ENCODE data around the gene HBS1L. TPM values are rescaled to one million over a fixed set of nuclear protein-coding genes. Genes with fewer than 3 reads are reported as not detected.

HBS1L gene
- total and polyA plus RNA-seq, 8 donors = 14.3 to 63.5 (median 30.7) TPM

DNA sequence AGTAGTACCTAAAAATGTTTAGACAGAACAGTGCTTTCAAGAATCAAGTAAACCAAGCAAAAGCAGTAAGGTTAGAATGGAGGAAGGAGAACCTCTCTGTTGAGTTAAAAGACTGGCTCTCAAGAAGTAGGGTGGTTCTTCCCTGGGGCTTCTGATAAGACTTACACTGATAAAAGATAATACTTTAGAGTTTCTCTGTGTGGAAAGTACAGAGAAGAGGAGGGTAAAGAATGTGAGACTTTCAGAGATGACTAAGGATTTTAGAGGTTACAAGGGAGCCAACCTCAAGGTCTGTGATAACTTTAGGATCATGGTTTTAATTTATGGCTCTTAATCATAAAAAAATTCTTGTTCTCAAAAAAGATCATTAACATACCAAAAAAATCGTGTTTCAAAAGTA is 73.8 kb downstream of the HBS1L start:
- WGBS, 5 donors = 60 to 83% (median 65%) methylated on average over 1 of the region's 1 CpG
- no peak overlapping the region for H3K27ac ChIP-seq
- intact Hi-C loops (cut with DNase I; ENCODE audit: low total_unique reads) = no loop called here
- no peak overlapping the region for H3K4me3 ChIP-seq
- no peaks in the 10 kb centered on the region for H3K27me3 ChIP-seq
- H3K36me3 ChIP-seq = peaks cover 16 to 82% (median 77%) of the 10 kb centered on the region in 4 donors
- no peak for DNase-seq
- H3K4me1 ChIP-seq = peaks cover 0 to 11% (median 0%) of the 10 kb centered on the region in 4 donors
- no peaks in the 10 kb centered on the region for H3K9me3 ChIP-seq
- TF ChIP-seq POLR2A (IDR thresholded peaks at IDR 0.05) (no peak), POLR2AphosphoS5 (IDR thresholded peaks at IDR 0.05) (no peak), CTCF (IDR thresholded peaks at IDR 0.05) (no peak), EP300 (IDR thresholded peaks at IDR 0.05) (no peak)

GRCh38 chr6:134979142-134979541 is 75.5 kb downstream of the HBS1L start:
- Histone ChIP-seq H3K9me3 (no peaks in the 10 kb centered on the region), H3K27ac (no peak overlapping the region), H3K4me1 (peaks cover 0 to 8% (median 0%) of the 10 kb centered on the region in 4 donors), H3K4me3 (no peak overlapping the region), H3K36me3 (peaks cover 9 to 80% (median 68%) of the 10 kb centered on the region in 4 donors), H3K27me3 (no peaks in the 10 kb centered on the region)
- TF ChIP-seq POLR2A (IDR thresholded peaks at IDR 0.05) (no peak), POLR2AphosphoS5 (IDR thresholded peaks at IDR 0.05) (no peak), CTCF (IDR thresholded peaks at IDR 0.05) (no peak), EP300 (IDR thresholded peaks at IDR 0.05) (no peak)
- DNase-seq = no peak
- 86 to 95% (median 90%) methylated on average over 6 of the region's 6 CpGs for WGBS, 5 donors
- intact Hi-C loops (cut with DNase I; ENCODE audit: low total_unique reads) = no loop called here

DNA sequence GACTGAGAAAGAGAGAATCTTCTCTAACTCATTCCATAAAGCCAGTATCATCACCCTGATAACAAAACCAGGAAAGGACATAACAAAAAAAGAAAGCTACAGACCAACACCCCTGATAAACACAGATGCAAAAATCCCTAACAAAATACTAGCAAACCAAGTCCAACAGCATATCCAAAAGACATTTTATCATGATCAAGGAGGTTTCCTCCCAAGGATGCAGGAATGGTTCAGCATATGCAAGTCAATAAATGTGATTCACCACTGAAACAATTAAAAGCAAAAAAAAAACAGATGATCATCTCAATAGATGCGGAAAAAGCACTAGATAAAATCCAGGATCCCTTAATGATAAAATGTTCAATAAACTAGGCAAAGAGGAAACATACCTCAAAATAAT is 80.3 kb downstream of the HBS1L start:
- WGBS, 5 donors = 84 to 100% (median 100%) methylated on average over 1 of the region's 1 CpG
- H3K27ac ChIP-seq = no peak overlapping the region
- intact Hi-C loops (cut with DNase I; ENCODE audit: low total_unique reads) = no loop called here
- peaks cover 5 to 82% (median 55%) of the 10 kb centered on the region in 4 donors for H3K36me3 ChIP-seq
- H3K27me3 ChIP-seq = no peaks in the 10 kb centered on the region
- no peak for DNase-seq
- no peaks in the 10 kb centered on the region for H3K4me1 ChIP-seq
- H3K4me3 ChIP-seq = no peak overlapping the region
- TF ChIP-seq EP300 (IDR thresholded peaks at IDR 0.05) = no peak
- TF ChIP-seq CTCF (IDR thresholded peaks at IDR 0.05) = no peak
- TF ChIP-seq POLR2AphosphoS5 (IDR thresholded peaks at IDR 0.05) = no peak
- TF ChIP-seq POLR2A (IDR thresholded peaks at IDR 0.05) = no peak
- H3K9me3 ChIP-seq = no peaks in the 10 kb centered on the region

- no peaks in the 10 kb centered on the region for H3K9me3 ChIP-seq
- 79 to 93% (median 81%) methylated on average over 1 of the region's 1 CpG for WGBS, 5 donors
These were observed 86.9 kb downstream of the HBS1L start for GRCh38 chr6:134967711-134968110.

More at GRCh38 chr6:134967711-134968110, 86.9 kb downstream of the HBS1L start:
- Histone ChIP-seq H3K4me3 (no peak overlapping the region), H3K27me3 (no peaks in the 10 kb centered on the region), H3K36me3 (peaks cover 9 to 79% (median 58%) of the 10 kb centered on the region in 4 donors), H3K4me1 (no peaks in the 10 kb centered on the region), H3K27ac (no peak overlapping the region)
- no peak for DNase-seq
- intact Hi-C loops (cut with DNase I; ENCODE audit: low total_unique reads) = no loop called here
- TF ChIP-seq POLR2A (IDR thresholded peaks at IDR 0.05) (no peak), CTCF (IDR thresholded peaks at IDR 0.05) (no peak), POLR2AphosphoS5 (IDR thresholded peaks at IDR 0.05) (no peak), EP300 (IDR thresholded peaks at IDR 0.05) (no peak)

All from stomach (tissue), 9 donors.